HepG2 (cell line): Measurements from ENCODE around the gene PNN. TPM values are rescaled to one million over a fixed set of nuclear protein-coding genes. Genes with fewer than 3 reads are reported as not detected.

Source experiments
- ATAC-seq: fragments of 200-7000 bp; cut with Tn5 transposase; 3 replicates; pipeline ENCODE4 v1.9.1; 2020; ENCODE audit warnings: mild to moderate bottlenecking, moderate library complexity
- BruUV-seq: library from RNA; stranded (reverse); fragments of 400-500 nt; replicated peaks from 2 replicates; lab custom pipeline; 2021; lab: Mats Ljungman, UMichigan
- CTCF ChIA-PET: fragments of 300-600 bp; formaldehyde crosslinking; extraction: SDS; loops from one replicate; lab custom pipeline; 2021; ENCODE audit warnings: low total read pairs, inconsistent platforms, low intra/inter-chr PET ratio; lab: Yijun Ruan, JAX
- POLR2A ChIA-PET: fragments of 350-600 bp; sonication (Branson Sonifier 250); formaldehyde crosslinking; loops from one replicate; lab custom pipeline; 2020; ENCODE audit warnings: antibody characterized with exemption, inconsistent platforms; lab: Yijun Ruan, JAX
- DNase-seq: peaks from one replicate; pipeline ENCODE4 v3.0.0-alpha.2; 2015; ENCODE audit warnings: low spot score
- FAIRE-seq: peaks from 3 replicates; lab custom pipeline; 2011; peaks lifted over from hg19 to GRCh38; lab: Jason Lieb, UNC
- H2AFZ ChIP-seq: one replicate; pipeline ENCODE4 v1.6.1; 2011; ENCODE audit warnings: low read length, inconsistent platforms
- H3K27ac ChIP-seq: fragments of 300-600 bp; 3 replicates; pipeline ENCODE4 v1.8.0; 2011; ENCODE audit warnings: mixed run types, mild to moderate bottlenecking, mixed read lengths, low read length, inconsistent platforms; ENCODE audit not compliant: insufficient read depth; ENCODE audit errors: extremely low read length
- H3K27me3 ChIP-seq, 2 experiments: fragments of 200-600 bp in 1 of 2; 2 replicates in 1 of 2; 3 replicates in 1 of 2; pipeline versions ENCODE4 v1.6.0 to v1.8.0; 2011; ENCODE audit warnings: low read length in 2 of 2, mild to moderate bottlenecking in 2 of 2, moderate library complexity in 2 of 2, inconsistent platforms in 1 of 2; ENCODE audit not compliant: insufficient read depth in 2 of 2, control insufficient read depth in 1 of 2
- H3K36me3 ChIP-seq, 2 experiments: fragments of 200-600 bp in 1 of 2; replicated peaks in 1 of 2; 2 replicates in 1 of 2; 3 replicates in 1 of 2; pipeline versions ENCODE4 v1.5.1 to v1.8.0; 2011; ENCODE audit warnings: low read length in 2 of 2, inconsistent platforms in 1 of 2; ENCODE audit not compliant: insufficient read depth in 2 of 2, control insufficient read depth in 1 of 2
- H3K4me1 ChIP-seq: 2 replicates; pipeline ENCODE4 v1.5.1; 2012; ENCODE audit warnings: low read length, inconsistent platforms; ENCODE audit not compliant: insufficient read depth
- H3K4me2 ChIP-seq: 2 replicates; pipeline ENCODE4 v1.6.0; 2011; ENCODE audit warnings: low read depth, low read length, inconsistent platforms
- H3K4me3 ChIP-seq, 3 experiments: fragments of 200-600 bp in 1 of 3; sonication (generic), shearing (Covaris generic) in 1 of 3; replicated peaks in 1 of 3; 2 replicates each; pipeline ENCODE4 v1.5.1; 2011 to 2016; ENCODE audit warnings: low read length in 3 of 3, inconsistent platforms in 2 of 3, low read depth in 2 of 3, mild to moderate bottlenecking in 2 of 3, control low read depth in 1 of 3, mixed read lengths in 1 of 3; ENCODE audit not compliant: insufficient read depth in 1 of 3
- H3K79me2 ChIP-seq: one replicate; pipeline ENCODE4 v1.6.1; 2011; ENCODE audit warnings: low read length, inconsistent platforms; ENCODE audit not compliant: insufficient read depth
- H3K9ac ChIP-seq: 2 replicates; pipeline ENCODE4 v1.6.0; 2011; ENCODE audit warnings: mild to moderate bottlenecking, low read depth, low read length, inconsistent platforms; ENCODE audit not compliant: insufficient read depth
- H3K9me3 ChIP-seq: 2 replicates; pipeline ENCODE4 v1.5.1; 2012; ENCODE audit warnings: mild to moderate bottlenecking, low read length
- H4K20me1 ChIP-seq: 2 replicates; pipeline ENCODE4 v1.6.0; 2011; ENCODE audit warnings: inconsistent platforms, mild to moderate bottlenecking, low read length, moderate library complexity; ENCODE audit not compliant: insufficient read depth
- FOSL2 ChIP-seq: sonication (generic); formaldehyde crosslinking; IDR thresholded peaks from 2 replicates; pipeline ENCODE4 v1.4.0; 2020; ENCODE audit warnings: missing genetic modification reagents
- GATA4 ChIP-seq: sonication (generic); IDR thresholded peaks from 2 replicates; pipeline ENCODE4 v1.6.1; 2016; ENCODE audit warnings: antibody characterized with exemption, low read depth, borderline replicate concordance
- RNF2 ChIP-seq: fragments of 450-650 bp; conservative IDR thresholded peaks from 2 replicates; pipeline ENCODE4 v1.6.1; 2016; ENCODE audit warnings: low read depth
- RORA ChIP-seq: sonication (generic); formaldehyde crosslinking; IDR thresholded peaks from 2 replicates; pipeline ENCODE4 v1.5.0; 2020; ENCODE audit warnings: mild to moderate bottlenecking, missing genetic modification reagents, moderate library complexity
- YY1 ChIP-seq: IDR thresholded peaks from 2 replicates; pipeline ENCODE4 v1.6.1; 2011; ENCODE audit warnings: low read length, low read depth, moderate library complexity, mild to moderate bottlenecking; ENCODE audit not compliant: insufficient read depth, insufficient replicate concordance
- ZMYM3 ChIP-seq: sonication (generic); formaldehyde crosslinking; IDR thresholded peaks from 2 replicates; pipeline ENCODE4 v1.5.1; 2020; ENCODE audit warnings: mild to moderate bottlenecking, missing genetic modification reagents
- ZNF263 ChIP-seq: sonication (generic); formaldehyde crosslinking; IDR thresholded peaks from 2 replicates; pipeline ENCODE4 v1.4.0; 2020; ENCODE audit warnings: missing genetic modification reagents
- ZNF333 ChIP-seq: sonication (generic); formaldehyde crosslinking; IDR thresholded peaks from 2 replicates; pipeline ENCODE4 v1.4.0; 2020; ENCODE audit warnings: mild to moderate bottlenecking, missing genetic modification reagents, borderline replicate concordance
- ZNF446 ChIP-seq: sonication (generic); formaldehyde crosslinking; IDR thresholded peaks from 2 replicates; pipeline ENCODE4 v1.5.0; 2020; ENCODE audit warnings: mild to moderate bottlenecking, missing genetic modification reagents
- ZNF552 ChIP-seq: sonication (generic); formaldehyde crosslinking; IDR thresholded peaks from 2 replicates; pipeline ENCODE4 v1.9.0; 2022; ENCODE audit warnings: missing genetic modification reagents, mild to moderate bottlenecking, borderline replicate concordance
- ZNF768 ChIP-seq: sonication (generic); formaldehyde crosslinking; IDR thresholded peaks from 2 replicates; pipeline ENCODE4 v1.4.0; 2020; ENCODE audit warnings: missing genetic modification reagents
- ZNF816 ChIP-seq: sonication (generic); formaldehyde crosslinking; IDR thresholded peaks from 2 replicates; pipeline ENCODE4 v1.8.0; 2022; ENCODE audit warnings: missing genetic modification reagents, mild to moderate bottlenecking, borderline replicate concordance
- WGBS: methylation state at CpG from one replicate; pipeline ENCODE4 v1.1.6; 2017; ENCODE audit warnings: low lambda C conversion rate; 5-methylcytosine and 5-hydroxymethylcytosine counted together
- in situ Hi-C: cut with HindIII; loops from 2 replicates; pipeline ENCODE4 v1.10.0; 2017; ENCODE audit warnings: low pct_unique_long_range_greater_than_20kb; ENCODE audit not compliant: extremely low pct_ligation_motif_present
- intact Hi-C: fragments of 100-400 bp; cut with micrococcal nuclease; formaldehyde crosslinking; loops from one replicate; pipeline ENCODE4 v1.10.0; 2022; ENCODE audit not compliant: unreplicated experiment
- polyA plus RNA-seq, 8 experiments: library from polyadenylated mRNA; depleted of rRNA in 3 of 8; stranded (reverse) in 7 of 8; unstranded in 1 of 8; fragments of >200 nt; fragmentation: Illumina TruSeq in 4 of 8; extraction: Trizol in 4 of 8; gene quantifications; 2 replicates each; pipeline versions ENCODE4 v1.2.1 to v1.2.3, GENCODE V29; 2011 to 2016; ENCODE audit warnings: low read depth in 4 of 8, missing spikeins in 1 of 8, mixed read lengths in 1 of 8; ENCODE audit not compliant: insufficient read depth in 1 of 8
- total RNA-seq, 5 experiments: library from RNA; depleted of rRNA; stranded (reverse); fragments of >200 nt; fragmentation: Illumina TruSeq; extraction: Trizol; gene quantifications; 2 replicates each; pipeline ENCODE4 v1.2.3, GENCODE V29; 2016; ENCODE audit warnings: low read depth in 1 of 5
- TF ChIP-seq, protein P1 (sequence below): sonication (generic); formaldehyde crosslinking; IDR thresholded peaks from 2 replicates; pipeline ENCODE4 v1.5.1; 2020; ENCODE audit warnings: mild to moderate bottlenecking, missing genetic modification reagents, moderate library complexity
- TF ChIP-seq, protein P2 (sequence below): IDR thresholded peaks from 2 replicates; pipeline ENCODE4 v1.6.1; 2016; ENCODE audit warnings: mild to moderate bottlenecking, missing biosample characterization, missing genetic modification reagents
- TF ChIP-seq, protein P3 (sequence below): sonication (generic); formaldehyde crosslinking; IDR thresholded peaks from 2 replicates; pipeline ENCODE4 v1.5.0; 2020; ENCODE audit warnings: mild to moderate bottlenecking, missing genetic modification reagents, moderate library complexity
- TF ChIP-seq, protein P4 (sequence below): sonication (generic); formaldehyde crosslinking; IDR thresholded peaks from 2 replicates; pipeline ENCODE4 v1.5.0; 2020; ENCODE audit warnings: mild to moderate bottlenecking, missing genetic modification reagents
- TF ChIP-seq, protein P5 (sequence below): conservative IDR thresholded peaks from 2 replicates; pipeline ENCODE4 v1.6.1; 2018; ENCODE audit warnings: missing genetic modification reagents

PNN gene
- total and polyA plus RNA-seq, 2 of the 13 experiments (the other 11 are each of a cell fraction or from before 2014, with no cell fraction given) = 58.0 to 214 TPM

DNA sequence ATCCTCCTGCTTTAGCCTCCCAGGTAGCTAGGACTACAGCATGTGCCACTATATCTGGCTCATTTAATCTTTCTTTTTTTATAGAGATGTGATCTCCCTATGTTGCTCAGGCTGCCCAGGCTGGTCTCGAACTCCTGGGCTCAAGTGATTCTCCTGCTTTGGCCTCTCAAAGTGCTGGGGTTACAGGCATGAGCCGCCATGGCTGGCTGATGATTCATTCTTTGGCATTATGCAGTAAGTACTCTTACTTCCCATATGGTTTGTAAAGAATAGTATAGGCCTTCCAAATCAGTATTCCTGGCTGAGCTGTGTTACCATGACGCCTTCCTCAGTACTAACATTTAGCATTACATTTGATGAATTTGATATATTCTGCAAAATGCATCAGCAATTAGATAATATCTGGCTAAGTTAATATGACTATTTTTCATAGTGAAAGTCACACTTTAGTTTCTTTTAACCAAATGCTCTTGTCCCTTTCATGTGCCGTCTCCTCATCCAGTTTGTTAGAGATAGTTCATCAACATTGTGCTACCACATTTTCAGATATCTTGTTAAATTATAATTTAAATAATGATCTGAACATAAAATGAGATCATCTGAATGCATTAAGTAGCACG is 55.5 kb downstream of the PNN start:
- no peak for ATAC-seq
- Histone ChIP-seq H3K4me1 (peaks cover 44% of the 10 kb centered on the region), H3K79me2 (peaks cover 10% of the 10 kb centered on the region), H3K9me3 (no peaks in the 10 kb centered on the region), H4K20me1 (no peaks in the 10 kb centered on the region), H3K27me3 (no peaks in the 10 kb centered on the region; a peak in 1 of 5 replicates), H3K36me3 (no peaks in the 10 kb centered on the region), H3K4me2 (no peak overlapping the region), H3K4me3 (no peak overlapping the region), H2AFZ (no peak overlapping the region), H3K27ac (no peak overlapping the region), H3K9ac (no peak overlapping the region)
- intact Hi-C loops (loop anchor here (1.0 to 10.0 kb wide), 5 partner anchors 82 to 238 kb away; no protein-coding TSS in a partner anchor), in situ Hi-C loops (loop anchor here (5.0 kb wide), 2 partner anchors 137 to 202 kb away; partner anchors contain the start of gene FBXO33)
- no TSS peak for BruUV-seq
- WGBS = 58% methylated on average over 5 of the region's 5 CpGs
- FAIRE-seq = no peak
- ChIA-PET CTCF (interaction anchor here (1.8 kb wide), 1 partner anchor 138 kb away, joined by 11 read pairs; no protein-coding TSS in a partner anchor), POLR2A (interaction anchor here (1.3 to 5.6 kb wide), 5 partner anchors 37 to 60 kb away, joined by 3 to 112 read pairs (median 32); partner anchors contain the start of genes PNN and TRAPPC6B)
- no peak for DNase-seq
- TF ChIP-seq ZNF446 (CRISPR knock-in tag) (no peak), FOSL2 (CRISPR knock-in tag) (peak; percentile 77), ZMYM3 (CRISPR knock-in tag) (no peak), GATA4 (no peak), ZNF816 (CRISPR knock-in tag) (0 out of 2 replicates have a peak, but pooled peaks have one; percentile 0), ZNF263 (CRISPR knock-in tag) (no peak), RORA (CRISPR knock-in tag) (no peak), ZNF552 (no peak), ZNF333 (CRISPR knock-in tag) (no peak), ZNF768 (CRISPR knock-in tag) (no peak), YY1 (no peak), RNF2 (no peak)
- TF ChIP-seq, protein P1, sequence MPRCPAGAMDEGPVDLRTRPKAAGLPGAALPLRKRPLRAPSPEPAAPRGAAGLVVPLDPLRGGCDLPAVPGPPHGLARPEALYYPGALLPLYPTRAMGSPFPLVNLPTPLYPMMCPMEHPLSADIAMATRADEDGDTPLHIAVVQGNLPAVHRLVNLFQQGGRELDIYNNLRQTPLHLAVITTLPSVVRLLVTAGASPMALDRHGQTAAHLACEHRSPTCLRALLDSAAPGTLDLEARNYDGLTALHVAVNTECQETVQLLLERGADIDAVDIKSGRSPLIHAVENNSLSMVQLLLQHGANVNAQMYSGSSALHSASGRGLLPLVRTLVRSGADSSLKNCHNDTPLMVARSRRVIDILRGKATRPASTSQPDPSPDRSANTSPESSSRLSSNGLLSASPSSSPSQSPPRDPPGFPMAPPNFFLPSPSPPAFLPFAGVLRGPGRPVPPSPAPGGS (CRISPR knock-in tag) = no peak
- TF ChIP-seq, protein P2, sequence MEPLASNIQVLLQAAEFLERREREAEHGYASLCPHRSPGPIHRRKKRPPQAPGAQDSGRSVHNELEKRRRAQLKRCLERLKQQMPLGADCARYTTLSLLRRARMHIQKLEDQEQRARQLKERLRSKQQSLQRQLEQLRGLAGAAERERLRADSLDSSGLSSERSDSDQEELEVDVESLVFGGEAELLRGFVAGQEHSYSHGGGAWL (CRISPR knock-in tag) = no peak
- TF ChIP-seq, protein P3, sequence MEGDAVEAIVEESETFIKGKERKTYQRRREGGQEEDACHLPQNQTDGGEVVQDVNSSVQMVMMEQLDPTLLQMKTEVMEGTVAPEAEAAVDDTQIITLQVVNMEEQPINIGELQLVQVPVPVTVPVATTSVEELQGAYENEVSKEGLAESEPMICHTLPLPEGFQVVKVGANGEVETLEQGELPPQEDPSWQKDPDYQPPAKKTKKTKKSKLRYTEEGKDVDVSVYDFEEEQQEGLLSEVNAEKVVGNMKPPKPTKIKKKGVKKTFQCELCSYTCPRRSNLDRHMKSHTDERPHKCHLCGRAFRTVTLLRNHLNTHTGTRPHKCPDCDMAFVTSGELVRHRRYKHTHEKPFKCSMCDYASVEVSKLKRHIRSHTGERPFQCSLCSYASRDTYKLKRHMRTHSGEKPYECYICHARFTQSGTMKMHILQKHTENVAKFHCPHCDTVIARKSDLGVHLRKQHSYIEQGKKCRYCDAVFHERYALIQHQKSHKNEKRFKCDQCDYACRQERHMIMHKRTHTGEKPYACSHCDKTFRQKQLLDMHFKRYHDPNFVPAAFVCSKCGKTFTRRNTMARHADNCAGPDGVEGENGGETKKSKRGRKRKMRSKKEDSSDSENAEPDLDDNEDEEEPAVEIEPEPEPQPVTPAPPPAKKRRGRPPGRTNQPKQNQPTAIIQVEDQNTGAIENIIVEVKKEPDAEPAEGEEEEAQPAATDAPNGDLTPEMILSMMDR = no peak
- TF ChIP-seq, protein P4, sequence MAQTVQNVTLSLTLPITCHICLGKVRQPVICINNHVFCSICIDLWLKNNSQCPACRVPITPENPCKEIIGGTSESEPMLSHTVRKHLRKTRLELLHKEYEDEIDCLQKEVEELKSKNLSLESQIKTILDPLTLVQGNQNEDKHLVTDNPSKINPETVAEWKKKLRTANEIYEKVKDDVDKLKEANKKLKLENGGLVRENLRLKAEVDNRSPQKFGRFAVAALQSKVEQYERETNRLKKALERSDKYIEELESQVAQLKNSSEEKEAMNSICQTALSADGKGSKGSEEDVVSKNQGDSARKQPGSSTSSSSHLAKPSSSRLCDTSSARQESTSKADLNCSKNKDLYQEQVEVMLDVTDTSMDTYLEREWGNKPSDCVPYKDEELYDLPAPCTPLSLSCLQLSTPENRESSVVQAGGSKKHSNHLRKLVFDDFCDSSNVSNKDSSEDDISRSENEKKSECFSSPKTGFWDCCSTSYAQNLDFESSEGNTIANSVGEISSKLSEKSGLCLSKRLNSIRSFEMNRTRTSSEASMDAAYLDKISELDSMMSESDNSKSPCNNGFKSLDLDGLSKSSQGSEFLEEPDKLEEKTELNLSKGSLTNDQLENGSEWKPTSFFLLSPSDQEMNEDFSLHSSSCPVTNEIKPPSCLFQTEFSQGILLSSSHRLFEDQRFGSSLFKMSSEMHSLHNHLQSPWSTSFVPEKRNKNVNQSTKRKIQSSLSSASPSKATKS (CRISPR knock-in tag) = no peak
- TF ChIP-seq, protein P5, sequence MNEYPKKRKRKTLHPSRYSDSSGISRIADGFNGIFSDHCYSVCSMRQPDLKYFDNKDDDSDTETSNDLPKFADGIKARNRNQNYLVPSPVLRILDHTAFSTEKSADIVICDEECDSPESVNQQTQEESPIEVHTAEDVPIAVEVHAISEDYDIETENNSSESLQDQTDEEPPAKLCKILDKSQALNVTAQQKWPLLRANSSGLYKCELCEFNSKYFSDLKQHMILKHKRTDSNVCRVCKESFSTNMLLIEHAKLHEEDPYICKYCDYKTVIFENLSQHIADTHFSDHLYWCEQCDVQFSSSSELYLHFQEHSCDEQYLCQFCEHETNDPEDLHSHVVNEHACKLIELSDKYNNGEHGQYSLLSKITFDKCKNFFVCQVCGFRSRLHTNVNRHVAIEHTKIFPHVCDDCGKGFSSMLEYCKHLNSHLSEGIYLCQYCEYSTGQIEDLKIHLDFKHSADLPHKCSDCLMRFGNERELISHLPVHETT = no peak
